ENCODE data around the gene CELF2. TPM values are rescaled to one million over a fixed set of nuclear protein-coding genes. Genes with fewer than 3 reads are reported as not detected.

Gene CELF2
- 10 to 100 TPM; 28.7 to 55.4 (median 35.0) TPM for total RNA-seq

DNA sequence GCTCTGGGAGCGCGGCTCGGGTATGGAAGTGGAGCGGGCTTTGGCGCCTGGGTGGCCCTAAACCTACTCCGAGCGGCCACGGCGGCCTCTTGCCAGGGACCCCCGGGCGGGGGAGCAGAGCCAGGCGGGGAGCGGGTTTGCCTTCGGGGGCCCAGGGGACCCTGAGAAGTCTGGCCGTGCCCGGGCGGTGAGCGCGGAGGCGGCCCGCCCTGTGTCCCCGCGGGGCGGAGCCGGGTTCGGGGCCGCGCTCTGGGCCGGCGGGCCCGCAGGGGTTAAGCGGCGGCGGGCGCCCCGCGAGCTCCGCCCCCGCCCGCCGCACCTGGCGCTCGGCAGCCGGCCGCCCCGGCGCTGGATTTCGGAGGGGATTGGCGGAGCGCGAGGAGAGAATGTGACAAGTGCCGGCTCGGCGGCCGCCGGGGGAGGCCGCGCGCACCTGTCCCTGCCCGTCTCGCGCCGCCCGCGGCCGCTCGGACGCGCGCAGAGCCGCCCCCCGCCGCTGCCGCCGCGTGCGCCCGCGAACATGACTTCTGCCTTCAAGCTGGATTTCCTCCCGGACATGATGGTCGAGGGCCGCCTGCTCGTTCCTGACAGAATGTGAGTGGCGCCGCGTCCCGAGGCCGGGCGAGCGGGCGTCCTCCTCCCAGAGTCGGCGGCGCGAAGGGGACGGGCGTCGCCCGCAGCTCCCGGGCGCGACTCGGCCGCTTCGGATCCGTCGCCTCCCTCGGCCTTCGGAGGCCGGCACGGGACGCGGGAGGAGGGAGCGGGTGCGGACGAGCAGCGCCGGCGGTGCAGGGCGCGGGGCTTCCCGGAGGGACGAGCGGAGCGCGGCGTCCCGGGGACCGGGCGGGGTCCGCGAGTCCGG is at the start of gene CELF2:
Gene CELF2 (plus strand): TSS at position 303 of the 862 bp plus-strand sequence. CDS start 218 bp downstream, at position 521.
- WGBS, 2 donors = 0% methylated on average over 9 to 14 of the region's 133 CpGs
- Histone ChIP-seq H3K4me3 (replicated peaks in 1 of 3) (peak within 1 kb of the TSS; percentile 63 to 79 (median 65)), H3K27ac (peak within 1 kb of the TSS; percentile 67 to 79 (median 74)), H3K9me3 (no peaks in the 10 kb centered on the region), H3K27me3 (no peaks in the 10 kb centered on the region), H3K4me1 (peaks cover 25 to 27% of the 10 kb centered on the region in 2 donors), H3K36me3 (no peaks in the 10 kb centered on the region)
- peak; percentile 80 to 86 for DNase-seq
- intact Hi-C loops (cut with DNase I) = no loop called here
- peak in 2 of 6 experiments; percentile 4 to 12 for TF ChIP-seq CTCF (IDR thresholded peaks at IDR 0.05)
- peak in 1 of 2 donors; percentile 65 for TF ChIP-seq POLR2A (IDR thresholded peaks at IDR 0.05)

- Histone ChIP-seq H3K9me3 (no peaks in the 10 kb centered on the region), H3K4me1 (no peaks in the 10 kb centered on the region), H3K36me3 (no peaks in the 10 kb centered on the region), H3K27ac (no peak overlapping the region), H3K27me3 (no peaks in the 10 kb centered on the region), H3K4me3 (replicated peaks in 1 of 3) (no peak overlapping the region)
- no peak for TF ChIP-seq POLR2A (IDR thresholded peaks at IDR 0.05)
- TF ChIP-seq CTCF (IDR thresholded peaks at IDR 0.05) = no peak
- 94 to 98% methylated on average over 4 of the region's 4 CpGs for WGBS, 2 donors
- intact Hi-C loops (cut with DNase I) = no loop called here
- DNase-seq = no peak
Measured at GRCh38 chr10:10968257-10968588, 49.4 kb upstream of the CELF2 start.

DNA sequence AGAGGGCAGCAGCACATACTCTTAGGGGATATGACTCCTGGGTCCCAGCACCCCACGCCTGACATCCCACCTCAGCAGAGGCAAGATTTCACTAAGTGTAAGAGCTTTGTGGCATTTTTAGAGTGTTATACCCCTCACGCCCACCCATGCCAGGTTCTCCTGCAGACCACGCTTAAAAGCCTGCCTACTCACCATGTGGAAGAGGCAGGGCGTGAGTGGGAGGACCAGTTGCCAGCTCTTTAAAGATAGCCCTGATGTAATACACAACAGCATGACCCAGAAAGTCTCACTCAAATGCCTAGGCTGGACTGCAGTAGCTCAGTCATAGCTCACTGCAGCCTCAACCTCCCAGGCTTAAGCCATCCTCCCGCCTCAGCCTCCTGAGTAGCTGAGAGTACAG is 44.4 kb upstream of the CELF2 start:
- no peaks in the 10 kb centered on the region for H3K36me3 ChIP-seq
- DNase-seq = no peak
- no peak overlapping the region for H3K27ac ChIP-seq
- no peaks in the 10 kb centered on the region for H3K9me3 ChIP-seq
- H3K27me3 ChIP-seq = no peaks in the 10 kb centered on the region
- H3K4me3 ChIP-seq (replicated peaks in 1 of 3) = no peak overlapping the region
- no peaks in the 10 kb centered on the region for H3K4me1 ChIP-seq
- intact Hi-C loops (cut with DNase I) = no loop called here
- 95 to 96% methylated on average over 5 of the region's 5 CpGs for WGBS, 2 donors
- no peak for TF ChIP-seq POLR2A (IDR thresholded peaks at IDR 0.05)
- no peak for TF ChIP-seq CTCF (IDR thresholded peaks at IDR 0.05)

GRCh38 chr10:10975647-10976046 is 42.0 kb upstream of the CELF2 start:
- Histone ChIP-seq H3K27me3 (no peaks in the 10 kb centered on the region), H3K27ac (no peak overlapping the region), H3K9me3 (no peaks in the 10 kb centered on the region), H3K36me3 (no peaks in the 10 kb centered on the region), H3K4me3 (replicated peaks in 1 of 3) (no peak overlapping the region), H3K4me1 (no peaks in the 10 kb centered on the region)
- TF ChIP-seq CTCF (IDR thresholded peaks at IDR 0.05) (no peak), POLR2A (IDR thresholded peaks at IDR 0.05) (no peak)
- WGBS, 2 donors = 76 to 92% methylated on average over 2 of the region's 2 CpGs
- intact Hi-C loops (cut with DNase I) = no loop called here
- DNase-seq = no peak

DNA sequence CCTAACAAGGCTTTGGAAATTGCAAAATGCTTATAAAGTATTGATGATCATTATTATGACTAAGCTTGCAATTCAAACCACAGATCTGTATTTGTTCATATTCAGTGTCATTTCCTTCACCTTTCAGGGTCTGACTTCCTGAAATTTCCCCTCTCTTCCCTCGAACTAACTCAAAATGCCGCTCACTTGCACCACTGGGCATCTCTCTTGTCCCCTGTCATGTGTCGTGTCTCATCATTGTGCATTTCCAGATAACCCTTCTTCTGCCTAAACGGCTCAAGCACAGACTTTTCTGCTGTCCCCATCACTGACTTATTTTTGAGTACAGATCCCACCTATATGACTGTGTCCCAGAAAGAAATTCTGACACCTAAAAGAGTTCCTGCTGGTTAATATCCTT is 41.0 kb upstream of the CELF2 start:
- intact Hi-C loops (cut with DNase I) = no loop called here
- Histone ChIP-seq H3K4me1 (no peaks in the 10 kb centered on the region), H3K9me3 (no peaks in the 10 kb centered on the region), H3K27me3 (no peaks in the 10 kb centered on the region), H3K4me3 (replicated peaks in 1 of 3) (no peak overlapping the region), H3K36me3 (no peaks in the 10 kb centered on the region), H3K27ac (no peak overlapping the region)
- no peak for TF ChIP-seq CTCF (IDR thresholded peaks at IDR 0.05)
- TF ChIP-seq POLR2A (IDR thresholded peaks at IDR 0.05) = no peak
- DNase-seq = no peak
- WGBS, 2 donors = 84 to 87% methylated on average over 4 of the region's 4 CpGs

All from thyroid gland (tissue), 4 donors.